GM12878 (cell line): Measurements from ENCODE around the gene FOXA1.

ENCODE experiments used
- BRCA1 ChIP-seq: IDR thresholded peaks from 2 replicates; pipeline ENCODE4 v1.6.1; 2011; ENCODE audit warnings: low read depth, low read length, improper control_type of control experiment
- CEBPB ChIP-seq, 2 experiments: fragments of 150-350 bp in 1 of 2; IDR thresholded peaks; 2 replicates each; pipeline ENCODE4 v1.6.1; 2012 to 2014; ENCODE audit warnings: low read depth in 2 of 2, low read length in 2 of 2, borderline replicate concordance in 1 of 2, inconsistent platforms in 1 of 2
- HCFC1 ChIP-seq: fragments of 150-350 bp; IDR thresholded peaks from 2 replicates; pipeline ENCODE4 v1.6.1; 2014; ENCODE audit warnings: low read length
- NFXL1 ChIP-seq: fragments of 450-650 bp; IDR thresholded peaks from 2 replicates; pipeline ENCODE4 v1.6.1; 2017; ENCODE audit warnings: antibody characterized with exemption, mild to moderate bottlenecking, borderline replicate concordance
- PAX8 ChIP-seq: fragments of 450-650 bp; IDR thresholded peaks from 2 replicates; pipeline ENCODE4 v1.6.1; 2017; ENCODE audit warnings: mild to moderate bottlenecking, moderate library complexity
- POLR2AphosphoS5 ChIP-seq: IDR thresholded peaks from 2 replicates; pipeline ENCODE4 v1.6.1; 2011; ENCODE audit warnings: mild to moderate bottlenecking, low read length, inconsistent platforms
- RFX5 ChIP-seq: IDR thresholded peaks from 2 replicates; pipeline ENCODE4 v1.6.1; 2011; ENCODE audit warnings: low read depth, low read length, improper control_type of control experiment
- SIN3A ChIP-seq: IDR thresholded peaks from 2 replicates; pipeline ENCODE4 v1.6.1; 2012; ENCODE audit warnings: low read depth, low read length, improper control_type of control experiment
- SP1 ChIP-seq: IDR thresholded peaks from one replicate; pipeline ENCODE4 v1.6.1; 2011; ENCODE audit warnings: low read depth, low read length
- ZBED1 ChIP-seq: IDR thresholded peaks from 2 replicates; pipeline ENCODE4 v1.6.1; 2016; ENCODE audit warnings: borderline replicate concordance
- TF ChIP-seq, protein P1 (sequence below), 3 experiments: IDR thresholded peaks in 2 of 3; conservative IDR thresholded peaks in 1 of 3; 2 replicates each; pipeline ENCODE4 v1.5.1; 2011; ENCODE audit warnings: low read depth in 3 of 3, low read length in 3 of 3, mild to moderate bottlenecking in 3 of 3, control low read depth in 2 of 3, moderate library complexity in 2 of 3, inconsistent platforms in 1 of 3, mixed read lengths in 1 of 3; ENCODE audit not compliant: control insufficient read depth in 2 of 3, insufficient read depth in 1 of 3; ENCODE audit errors: extremely low read depth in 1 of 3

DNA sequence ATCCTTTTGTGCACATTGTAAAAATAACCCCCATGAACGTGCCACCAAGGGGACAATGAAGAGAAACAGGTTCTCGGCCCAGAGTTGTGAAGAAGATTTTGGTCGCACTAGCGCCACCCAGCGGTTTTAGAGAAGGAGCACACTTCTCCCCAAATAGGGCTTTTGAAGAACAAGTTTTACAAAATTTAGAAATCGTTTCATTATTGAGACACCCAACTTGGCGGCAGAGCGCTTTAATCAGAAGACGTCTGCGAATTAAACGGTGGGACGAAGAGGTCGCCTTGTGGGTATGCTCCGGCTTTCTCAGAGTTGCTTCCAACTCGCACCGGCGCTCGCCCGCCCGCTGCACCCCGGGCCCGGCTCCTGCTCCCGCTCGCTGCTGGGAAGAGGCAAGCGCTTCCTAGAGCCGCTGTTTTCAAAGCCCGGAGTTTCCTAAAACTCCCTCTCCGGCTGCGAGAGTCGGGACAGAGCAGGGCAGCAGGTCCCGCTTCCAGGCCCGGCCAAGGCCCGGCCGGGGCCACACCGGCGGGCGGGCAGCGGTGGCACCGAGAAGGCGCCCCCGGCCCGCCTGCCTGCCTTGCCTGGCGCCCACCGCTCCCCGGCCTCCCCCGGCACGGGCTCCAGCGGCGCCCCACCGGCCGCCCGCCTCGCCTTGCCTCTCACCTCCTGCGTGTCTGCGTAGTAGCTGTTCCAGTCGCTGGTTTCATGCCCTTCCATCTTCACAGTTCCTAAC is 645 bp downstream of the FOXA1 start:
- TF ChIP-seq HCFC1 (no peak), SIN3A (no peak), NFXL1 (no peak), CEBPB (IDR thresholded peaks at IDR 0.05; ENCODE audit: borderline replicate concordance in 1 of 2, low read depth in 2 of 2, low read length in 2 of 2) (no peak), SP1 (no peak), PAX8 (no peak), BRCA1 (no peak), ZBED1 (no peak), RFX5 (no peak), POLR2AphosphoS5 (no peak)
- TF ChIP-seq, protein P1, sequence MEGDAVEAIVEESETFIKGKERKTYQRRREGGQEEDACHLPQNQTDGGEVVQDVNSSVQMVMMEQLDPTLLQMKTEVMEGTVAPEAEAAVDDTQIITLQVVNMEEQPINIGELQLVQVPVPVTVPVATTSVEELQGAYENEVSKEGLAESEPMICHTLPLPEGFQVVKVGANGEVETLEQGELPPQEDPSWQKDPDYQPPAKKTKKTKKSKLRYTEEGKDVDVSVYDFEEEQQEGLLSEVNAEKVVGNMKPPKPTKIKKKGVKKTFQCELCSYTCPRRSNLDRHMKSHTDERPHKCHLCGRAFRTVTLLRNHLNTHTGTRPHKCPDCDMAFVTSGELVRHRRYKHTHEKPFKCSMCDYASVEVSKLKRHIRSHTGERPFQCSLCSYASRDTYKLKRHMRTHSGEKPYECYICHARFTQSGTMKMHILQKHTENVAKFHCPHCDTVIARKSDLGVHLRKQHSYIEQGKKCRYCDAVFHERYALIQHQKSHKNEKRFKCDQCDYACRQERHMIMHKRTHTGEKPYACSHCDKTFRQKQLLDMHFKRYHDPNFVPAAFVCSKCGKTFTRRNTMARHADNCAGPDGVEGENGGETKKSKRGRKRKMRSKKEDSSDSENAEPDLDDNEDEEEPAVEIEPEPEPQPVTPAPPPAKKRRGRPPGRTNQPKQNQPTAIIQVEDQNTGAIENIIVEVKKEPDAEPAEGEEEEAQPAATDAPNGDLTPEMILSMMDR (IDR thresholded peaks at IDR 0.05 in 2 of 3, conservative IDR thresholded peaks at IDR 0.05 in 1 of 3; ENCODE audit: control insufficient read depth in 2 of 3, extremely low read depth in 1 of 3, insufficient read depth in 1 of 3, low read depth in 3 of 3, low read length in 3 of 3): peak in 2 of 3 experiments; percentile 15 to 26; a peak in 2 of 6 replicates
